ENCODE results near the gene CCDC89. TPM values are rescaled to one million over a fixed set of nuclear protein-coding genes. Genes with fewer than 3 reads are reported as not detected.

The CCDC89 gene
- total and polyA plus RNA-seq, 9 of the 15 experiments (the other 6 are each of a cell fraction or from before 2014, with no cell fraction given), result 0.07 to 0.09 TPM; not detected in 7

- no peak for TF ChIP-seq ZNF398 (CRISPR knock-in tag; IDR thresholded peaks at IDR 0.05)
- no peak for TF ChIP-seq ZNF583 (CRISPR knock-in tag; IDR thresholded peaks at IDR 0.05)
- no peak for TF ChIP-seq ARNT (IDR thresholded peaks at IDR 0.05)
- TF ChIP-seq ZBED1 (IDR thresholded peaks at IDR 0.05), result no peak
- TF ChIP-seq SMAD2 (IDR thresholded peaks at IDR 0.05; ENCODE audit: low read depth, low read length), result no peak
These were observed 31.4 kb upstream of the CCDC89 start (continued) for GRCh38 chr11:85717429-85717828.

GRCh38 chr11:85712953-85713352, 27.0 kb upstream of the CCDC89 start:
- H3K27ac ChIP-seq (ENCODE audit: extremely low read depth, low read depth, low read length), result no peak overlapping the region
- intact Hi-C loops (cut with micrococcal nuclease), result no loop called here
- ChIA-PET POLR2A (no interaction called here), CTCF (ENCODE audit: low intra/inter-chr PET ratio) (no interaction called here)
- H3K9me1 ChIP-seq (ENCODE audit: control insufficient read depth, insufficient read depth, low read length), result no peaks in the 10 kb centered on the region
- ATAC-seq, result no peak
- H3K79me2 ChIP-seq (ENCODE audit: control insufficient read depth, insufficient read depth, low read length), result no peaks in the 10 kb centered on the region
- no peak overlapping the region for H3K4me2 ChIP-seq (ENCODE audit: insufficient read depth, low read length)
- no peak overlapping the region for H3K4me3 ChIP-seq
- no peak for FAIRE-seq
- H3K27me3 ChIP-seq (ENCODE audit: control insufficient read depth in 2 of 2, insufficient read depth in 2 of 2, low read length in 2 of 2), result no peaks in the 10 kb centered on the region; a peak in 1 of 5 replicates
- no peaks in the 10 kb centered on the region for H3K4me1 ChIP-seq (replicated peaks in 1 of 2; ENCODE audit: control insufficient read depth in 2 of 2, insufficient read depth in 2 of 2, low read length in 2 of 2)
- H2AFZ ChIP-seq (ENCODE audit: low read depth, low read length), result no peak overlapping the region
- 0% methylated on average over 3 of the region's 3 CpGs for WGBS (ENCODE audit: insufficient coverage, low coverage, missing lambda C conversion rate)
- H3K9ac ChIP-seq (ENCODE audit: insufficient read depth in 1 of 2, low read depth in 2 of 2, low read length in 2 of 2), result no peak overlapping the region
- in situ Hi-C loops (cut with MboI), result no loop called here
- no TSS peak for BruUV-seq (replicated peaks)
- no peaks in the 10 kb centered on the region for H4K20me1 ChIP-seq (replicated peaks; ENCODE audit: control insufficient read depth, insufficient read depth, low read length)
- no peaks in the 10 kb centered on the region for H3K36me3 ChIP-seq (ENCODE audit: control insufficient read depth, insufficient read depth, low read length)
- TF ChIP-seq TEAD4 (IDR thresholded peaks at IDR 0.05; ENCODE audit: low read length) (no peak), TEAD4 (CRISPR knock-in tag; IDR thresholded peaks at IDR 0.05; ENCODE audit: borderline replicate concordance) (no peak), ZNF143 (CRISPR knock-in tag; IDR thresholded peaks at IDR 0.05) (no peak), ZNF3 (CRISPR knock-in tag; IDR thresholded peaks at IDR 0.05) (no peak), ZNF217 (CRISPR knock-in tag; IDR thresholded peaks at IDR 0.05) (no peak), PRMT5 (CRISPR knock-in tag; IDR thresholded peaks at IDR 0.05) (no peak), PURB (CRISPR knock-in tag; IDR thresholded peaks at IDR 0.05; ENCODE audit: low read depth) (no peak), NR0B1 (IDR thresholded peaks at IDR 0.05; ENCODE audit: partially characterized antibody) (no peak), ZHX1 (conservative IDR thresholded peaks at IDR 0.05; ENCODE audit: low read length) (no peak), ZBTB26 (CRISPR knock-in tag; IDR thresholded peaks at IDR 0.05) (no peak)
- no peak for DNase-seq (ENCODE audit: extremely low read depth in 1 of 4, low spot score in 3 of 4)
- H3K9me3 ChIP-seq (replicated peaks; ENCODE audit: control insufficient read depth, insufficient read depth, low read depth, low read length), result no peaks in the 10 kb centered on the region
